ENCODE measurements around the gene DHRS11. TPM values are rescaled to one million over a fixed set of nuclear protein-coding genes. Genes with fewer than 3 reads are reported as not detected.

DHRS11 gene
- total RNA-seq, 2 experiments from 2014 or later: 2.9 to 4.0 TPM

- H3K27me3 Mint-ChIP-seq: peaks cover 13% of the 10 kb centered on the region
Measured at GRCh38 chr17:36627101-36627500, 35.4 kb downstream of the DHRS11 start.

GRCh38 chr17:36628576-36628975 is 36.9 kb downstream of the DHRS11 start:
- Histone ChIP-seq H3K27me3 (ENCODE audit: control insufficient read depth in 1 of 2, insufficient read depth in 2 of 2, low read length in 2 of 2) (peaks cover 4 to 12% of the 10 kb centered on the region in 2 experiments), H3K4me1 (ENCODE audit: insufficient read depth, low read length) (peaks cover 3% of the 10 kb centered on the region), H3K27ac (ENCODE audit: low read depth in 1 of 2, low read length in 2 of 2) (no peak overlapping the region), H3K4me3 (ENCODE audit: low read length) (no peak overlapping the region), H3K36me3 (ENCODE audit: insufficient read depth, low read length) (no peaks in the 10 kb centered on the region), H3K9me3 (ENCODE audit: control insufficient read depth in 1 of 2, insufficient read depth in 1 of 2, low read length in 2 of 2) (peaks cover 0 to 4% of the 10 kb centered on the region in 2 experiments)
- TF ChIP-seq, protein P1, sequence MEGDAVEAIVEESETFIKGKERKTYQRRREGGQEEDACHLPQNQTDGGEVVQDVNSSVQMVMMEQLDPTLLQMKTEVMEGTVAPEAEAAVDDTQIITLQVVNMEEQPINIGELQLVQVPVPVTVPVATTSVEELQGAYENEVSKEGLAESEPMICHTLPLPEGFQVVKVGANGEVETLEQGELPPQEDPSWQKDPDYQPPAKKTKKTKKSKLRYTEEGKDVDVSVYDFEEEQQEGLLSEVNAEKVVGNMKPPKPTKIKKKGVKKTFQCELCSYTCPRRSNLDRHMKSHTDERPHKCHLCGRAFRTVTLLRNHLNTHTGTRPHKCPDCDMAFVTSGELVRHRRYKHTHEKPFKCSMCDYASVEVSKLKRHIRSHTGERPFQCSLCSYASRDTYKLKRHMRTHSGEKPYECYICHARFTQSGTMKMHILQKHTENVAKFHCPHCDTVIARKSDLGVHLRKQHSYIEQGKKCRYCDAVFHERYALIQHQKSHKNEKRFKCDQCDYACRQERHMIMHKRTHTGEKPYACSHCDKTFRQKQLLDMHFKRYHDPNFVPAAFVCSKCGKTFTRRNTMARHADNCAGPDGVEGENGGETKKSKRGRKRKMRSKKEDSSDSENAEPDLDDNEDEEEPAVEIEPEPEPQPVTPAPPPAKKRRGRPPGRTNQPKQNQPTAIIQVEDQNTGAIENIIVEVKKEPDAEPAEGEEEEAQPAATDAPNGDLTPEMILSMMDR (IDR thresholded peaks at IDR 0.05): no peak
- intact Hi-C loops (cut with DNase I, micrococcal nuclease): loop anchor here (2.0 kb wide), 2 partner anchors 78 to 744 kb away; no protein-coding TSS in a partner anchor
- ATAC-seq (ENCODE audit: poor library complexity) (no peak), DNase-seq (no peak)
- Mint-ChIP-seq H3K36me3 (ENCODE audit: low read depth) (no peaks in the 10 kb centered on the region), H3K27me3 (peaks cover 18% of the 10 kb centered on the region), H3K27ac (no peak overlapping the region), H3K4me3 (no peak overlapping the region), H3K9me3 (no peaks in the 10 kb centered on the region), H3K4me1 (ENCODE audit: low read depth) (peaks cover 3% of the 10 kb centered on the region)
- CTCF ChIA-PET: interaction anchor here (0.6 to 1.6 kb wide), 7 partner anchors 26 to 745 kb away, joined by 3 to 13 read pairs (median 4); no protein-coding TSS in a partner anchor
- POLR2A ChIA-PET: no interaction called here

More at GRCh38 chr17:36627101-36627500, 35.4 kb downstream of the DHRS11 start:
- no peak overlapping the region for H3K4me3 ChIP-seq (ENCODE audit: low read length)
- peaks cover 0 to 3% of the 10 kb centered on the region in 2 experiments for H3K9me3 ChIP-seq (ENCODE audit: control insufficient read depth in 1 of 2, insufficient read depth in 1 of 2, low read length in 2 of 2)
- no peak overlapping the region for H3K4me3 Mint-ChIP-seq
- peaks cover 3% of the 10 kb centered on the region for H3K4me1 Mint-ChIP-seq (ENCODE audit: low read depth)
- H3K9me3 Mint-ChIP-seq: no peaks in the 10 kb centered on the region
- H3K27me3 ChIP-seq (ENCODE audit: control insufficient read depth in 1 of 2, insufficient read depth in 2 of 2, low read length in 2 of 2): peaks cover 3 to 4% of the 10 kb centered on the region in 2 experiments
- no peaks in the 10 kb centered on the region for H3K36me3 Mint-ChIP-seq (ENCODE audit: low read depth)
- TF ChIP-seq, protein P1 (IDR thresholded peaks at IDR 0.05): no peak
- no peak overlapping the region for H3K27ac ChIP-seq (ENCODE audit: low read depth in 1 of 2, low read length in 2 of 2)
- ChIA-PET CTCF (interaction anchor here (1.4 to 2.0 kb wide), 3 partner anchors 128 to 613 kb away, joined by 4 to 5 read pairs (median 4); no protein-coding TSS in a partner anchor), POLR2A (no interaction called here)
- peaks cover 3% of the 10 kb centered on the region for H3K4me1 ChIP-seq (ENCODE audit: insufficient read depth, low read length)
- no peaks in the 10 kb centered on the region for H3K36me3 ChIP-seq (ENCODE audit: insufficient read depth, low read length)
- H3K27ac Mint-ChIP-seq: no peak overlapping the region
- ATAC-seq (ENCODE audit: poor library complexity): no peak
- intact Hi-C loops (cut with DNase I, micrococcal nuclease): no loop called here
- DNase-seq: no peak

- H3K27me3 ChIP-seq (ENCODE audit: control insufficient read depth in 1 of 2, insufficient read depth in 2 of 2, low read length in 2 of 2): peaks cover 4 to 16% of the 10 kb centered on the region in 2 experiments
- no peaks in the 10 kb centered on the region for H3K36me3 ChIP-seq (ENCODE audit: insufficient read depth, low read length)
- Mint-ChIP-seq H3K27me3 (peaks cover 18% of the 10 kb centered on the region), H3K4me1 (ENCODE audit: low read depth) (peaks cover 3% of the 10 kb centered on the region), H3K4me3 (no peak overlapping the region), H3K27ac (no peak overlapping the region), H3K36me3 (ENCODE audit: low read depth) (no peaks in the 10 kb centered on the region), H3K9me3 (no peaks in the 10 kb centered on the region)
- CTCF ChIA-PET: interaction anchor here (0.6 to 1.5 kb wide), 5 partner anchors 27 to 744 kb away, joined by 3 to 13 read pairs (median 4); no protein-coding TSS in a partner anchor
- H3K27ac ChIP-seq (ENCODE audit: low read depth in 1 of 2, low read length in 2 of 2): no peak overlapping the region
- DNase-seq: peak; percentile 64 to 86 (median 74)
- intact Hi-C loops (cut with DNase I, micrococcal nuclease): loop anchor here (1.0 to 2.0 kb wide), 6 partner anchors 77 to 743 kb away; no protein-coding TSS in a partner anchor
- POLR2A ChIA-PET: no interaction called here
- TF ChIP-seq, protein P1 (IDR thresholded peaks at IDR 0.05): peak; percentile 98
- peaks cover 0 to 4% of the 10 kb centered on the region in 2 experiments for H3K9me3 ChIP-seq (ENCODE audit: control insufficient read depth in 1 of 2, insufficient read depth in 1 of 2, low read length in 2 of 2)
- no peak overlapping the region for H3K4me3 ChIP-seq (ENCODE audit: low read length)
- peaks cover 3% of the 10 kb centered on the region for H3K4me1 ChIP-seq (ENCODE audit: insufficient read depth, low read length)
- ATAC-seq (ENCODE audit: poor library complexity): peak; percentile 87
Measured at GRCh38 chr17:36629252-36629847, 37.7 kb downstream of the DHRS11 start.
